Sigmoid colon (tissue), 7 donors: ENCODE results near the gene CYSLTR1. TPM values are rescaled to one million over a fixed set of nuclear protein-coding genes. Genes with fewer than 3 reads are reported as not detected.
"Not testable (repeated sequence)": the region's sequence is repeated elsewhere in the genome, so short reads cannot be mapped to it uniquely, and the experiment has no call there.

Experiments
- DNase-seq: peaks from one replicate; pipeline ENCODE4 v3.0.0-alpha.2; 2019
- H3K27ac ChIP-seq, 4 donors: fragments of 200-600 bp; sonication (generic); one replicate each; pipeline ENCODE4 v1.5.1; 2016 to 2019; ENCODE audit warnings: mild to moderate bottlenecking in 1 of 4
- H3K27me3 ChIP-seq, 3 donors: fragments of 200-600 bp; sonication (generic); one replicate each; pipeline ENCODE4 v1.5.1; 2019; ENCODE audit warnings: mild to moderate bottlenecking in 1 of 3
- H3K36me3 ChIP-seq, 4 donors: fragments of 200-600 bp; sonication (generic); one replicate each; pipeline ENCODE4 v1.5.1; 2016 to 2019
- H3K4me1 ChIP-seq, 4 donors: fragments of 200-600 bp; sonication (generic); one replicate each; pipeline ENCODE4 v1.5.1; 2017 to 2019
- H3K4me3 ChIP-seq, 4 donors: fragments of 200-600 bp; sonication (generic); one replicate each; pipeline ENCODE4 v1.5.1; 2017 to 2019; ENCODE audit warnings: mild to moderate bottlenecking in 2 of 4, moderate library complexity in 1 of 4
- H3K9me3 ChIP-seq, 4 donors: fragments of 200-600 bp in 3 of 4; sonication (generic) in 3 of 4; one replicate each; pipeline versions ENCODE4 v1.5.1 to v1.6.1; 2013 to 2019
- EP300 ChIP-seq, 4 donors: sonication (generic); formaldehyde crosslinking; IDR thresholded peaks; one replicate each; pipeline ENCODE4 v1.6.1; 2017; ENCODE audit warnings: antibody characterized with exemption in 4 of 4
- POLR2A ChIP-seq, 2 donors: fragments of 450-650 bp; IDR thresholded peaks; one replicate each; pipeline ENCODE4 v1.6.1; 2016; ENCODE audit warnings: antibody characterized with exemption in 2 of 2, mild to moderate bottlenecking in 2 of 2, moderate library complexity in 2 of 2
- POLR2AphosphoS5 ChIP-seq, 4 donors: sonication (generic); formaldehyde crosslinking; IDR thresholded peaks; one replicate each; pipeline ENCODE4 v1.6.1; 2017; ENCODE audit warnings: antibody characterized with exemption in 4 of 4
- WGBS, 2 donors: extraction: QIAGEN DNeasy Blood & Tissue Kit; methylation state at CpG; one replicate each; pipeline ENCODE4 v1.1.7; 2013; 5-methylcytosine and 5-hydroxymethylcytosine counted together
- intact Hi-C: fragments of 100-400 bp; cut with DNase I; formaldehyde crosslinking; loops from one replicate; pipeline ENCODE4 v1.15.1; 2023
- polyA plus RNA-seq, 3 donors: library from polyadenylated mRNA; stranded (reverse); fragments of 200-250 nt; gene quantifications; one replicate each; pipeline ENCODE4 v1.2.3, GENCODE V29; 2013
- total RNA-seq, 4 donors: library from RNA; depleted of rRNA; stranded (reverse); fragments of >200 nt; gene quantifications; one replicate each; pipeline ENCODE4 v1.1.0, GENCODE V29; 2016
- TF ChIP-seq, protein P1 (sequence below), 4 experiments: fragments of 450-650 bp in 3 of 4; fragments of 200-600 bp in 1 of 4; IDR thresholded peaks; one replicate each; pipeline ENCODE4 v1.5.1; 2016 to 2019; ENCODE audit warnings: antibody characterized with exemption in 4 of 4, mild to moderate bottlenecking in 3 of 4, moderate library complexity in 2 of 4
- donor health status: healthy with polysubstance abuse.
- donor health status: Bipolar disorder and iron deficiency.
- donor health status: healthy.

CYSLTR1 gene
- total and polyA plus RNA-seq, 7 donors, result 0.60 to 3.0 (median 1.6) TPM

- Histone ChIP-seq H3K4me1 (no peaks in the 10 kb centered on the region), H3K9me3 (no peaks in the 10 kb centered on the region), H3K27ac (peak overlapping the region in 1 of 4 donors; percentile 5), H3K36me3 (no peaks in the 10 kb centered on the region), H3K27me3 (no peaks in the 10 kb centered on the region), H3K4me3 (no peak overlapping the region)
- DNase-seq, result no peak
- intact Hi-C loops, result no loop called here
- 61 to 77% methylated on average over 2 of the region's 2 CpGs for WGBS, 2 donors
- no peak for TF ChIP-seq EP300 (IDR thresholded peaks at IDR 0.05)
- TF ChIP-seq POLR2AphosphoS5 (IDR thresholded peaks at IDR 0.05), result no peak
- TF ChIP-seq POLR2A (IDR thresholded peaks at IDR 0.05), result no peak
- TF ChIP-seq, protein P1, sequence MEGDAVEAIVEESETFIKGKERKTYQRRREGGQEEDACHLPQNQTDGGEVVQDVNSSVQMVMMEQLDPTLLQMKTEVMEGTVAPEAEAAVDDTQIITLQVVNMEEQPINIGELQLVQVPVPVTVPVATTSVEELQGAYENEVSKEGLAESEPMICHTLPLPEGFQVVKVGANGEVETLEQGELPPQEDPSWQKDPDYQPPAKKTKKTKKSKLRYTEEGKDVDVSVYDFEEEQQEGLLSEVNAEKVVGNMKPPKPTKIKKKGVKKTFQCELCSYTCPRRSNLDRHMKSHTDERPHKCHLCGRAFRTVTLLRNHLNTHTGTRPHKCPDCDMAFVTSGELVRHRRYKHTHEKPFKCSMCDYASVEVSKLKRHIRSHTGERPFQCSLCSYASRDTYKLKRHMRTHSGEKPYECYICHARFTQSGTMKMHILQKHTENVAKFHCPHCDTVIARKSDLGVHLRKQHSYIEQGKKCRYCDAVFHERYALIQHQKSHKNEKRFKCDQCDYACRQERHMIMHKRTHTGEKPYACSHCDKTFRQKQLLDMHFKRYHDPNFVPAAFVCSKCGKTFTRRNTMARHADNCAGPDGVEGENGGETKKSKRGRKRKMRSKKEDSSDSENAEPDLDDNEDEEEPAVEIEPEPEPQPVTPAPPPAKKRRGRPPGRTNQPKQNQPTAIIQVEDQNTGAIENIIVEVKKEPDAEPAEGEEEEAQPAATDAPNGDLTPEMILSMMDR (IDR thresholded peaks at IDR 0.05), result no peak
Observed at GRCh38 chrX:78283511-78283910, 43.9 kb downstream of the CYSLTR1 start.

DNA sequence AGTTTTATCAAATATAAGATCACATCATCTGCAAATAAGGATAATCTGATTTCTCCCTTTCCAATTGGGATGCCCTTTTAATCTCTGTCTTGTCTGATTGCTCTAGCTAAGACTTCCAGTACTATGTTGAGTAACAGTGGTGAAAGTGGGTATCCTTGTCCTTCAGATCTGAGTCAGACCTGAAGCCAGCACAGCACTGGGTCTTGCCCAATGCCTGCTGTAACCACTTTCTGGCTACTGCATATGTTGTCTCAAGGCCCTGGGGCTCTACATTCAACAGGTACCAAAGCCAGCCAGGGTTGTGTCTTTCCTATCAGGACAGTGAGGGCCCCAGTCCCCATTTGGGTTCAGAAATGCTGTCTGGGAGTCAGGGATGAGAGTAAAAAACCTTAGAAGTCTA is 90.3 kb downstream of the CYSLTR1 start:
- no peaks in the 10 kb centered on the region for H3K9me3 ChIP-seq
- no peak for DNase-seq
- intact Hi-C loops, result no loop called here
- TF ChIP-seq EP300 (IDR thresholded peaks at IDR 0.05), result no peak
- no peak for TF ChIP-seq POLR2AphosphoS5 (IDR thresholded peaks at IDR 0.05)
- TF ChIP-seq, protein P1 (IDR thresholded peaks at IDR 0.05), result no peak
- no peak for TF ChIP-seq POLR2A (IDR thresholded peaks at IDR 0.05)
- H3K27ac ChIP-seq, result no peak overlapping the region
- no peaks in the 10 kb centered on the region for H3K4me1 ChIP-seq
- no peaks in the 10 kb centered on the region for H3K36me3 ChIP-seq
- no peaks in the 10 kb centered on the region for H3K27me3 ChIP-seq
- H3K4me3 ChIP-seq, result no peak overlapping the region

DNA sequence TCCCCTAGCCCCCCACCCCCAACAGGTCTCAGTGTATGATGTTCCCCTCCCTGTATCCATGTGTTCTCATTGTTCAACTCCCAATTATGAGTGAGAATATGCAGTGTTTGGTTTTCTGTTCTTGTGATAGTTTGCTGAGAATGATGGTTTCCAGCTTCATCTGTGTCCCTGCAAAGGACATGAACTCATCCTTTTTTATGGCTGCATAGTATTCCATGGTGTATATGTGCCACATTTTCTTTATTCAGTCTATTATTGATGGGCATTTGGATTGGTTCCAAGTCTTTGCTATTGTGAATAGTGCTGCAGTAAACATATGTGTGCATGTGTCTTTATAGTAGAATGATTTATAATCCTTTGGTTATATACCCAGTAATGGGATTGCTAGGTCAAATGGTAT is 101.4 kb downstream of the CYSLTR1 start:
- intact Hi-C loops, result not testable (repeated sequence)

More for the DNA sequence above, 101.4 kb downstream of the CYSLTR1 start:
- H3K27me3 ChIP-seq, H3K4me1 ChIP-seq, H3K9me3 ChIP-seq, DNase-seq, H3K36me3 ChIP-seq, H3K27ac ChIP-seq, H3K4me3 ChIP-seq: not testable (repeated sequence)

Other genes starting within 250 kb of the CYSLTR1 start
- gene PGK1, start 223.4 kb downstream of the CYSLTR1 start, total RNA-seq, result 100 to 1,000 TPM in 2 of 4 donors, 10 to 100 TPM in 2; 92.8 to 101 (median 96.9) TPM
- gene PGK1, start 223.4 kb downstream of the CYSLTR1 start, polyA plus RNA-seq, result 100 to 1,000 TPM; 190 to 277 (median 227) TPM
- gene TAF9B, start 188.0 kb downstream of the CYSLTR1 start, total RNA-seq, result 10 to 100 TPM; 34.1 to 48.9 (median 41.2) TPM
- gene TAF9B, start 188.0 kb downstream of the CYSLTR1 start, polyA plus RNA-seq, result 1 to 10 TPM; 5.3 to 7.0 (median 6.6) TPM